ENCODE measurements around the gene ARHGAP20. TPM values are rescaled to one million over a fixed set of nuclear protein-coding genes. Genes with fewer than 3 reads are reported as not detected.

Gene ARHGAP20
- total RNA-seq, 4 donors from 2014 or later, result 1.4 to 4.8 (median 2.5) TPM

- Histone ChIP-seq H3K4me1 (peaks cover 0 to 53% (median 14%) of the 10 kb centered on the region in 3 donors), H3K27me3 (peaks cover 0 to 27% (median 0%) of the 10 kb centered on the region in 4 donors), H3K36me3 (no peaks in the 10 kb centered on the region), H3K9me3 (no peaks in the 10 kb centered on the region), H3K27ac (peak overlapping the region; percentile 72 to 91 (median 86)), H3K4me3 (peak overlapping the region; percentile 64 to 81 (median 67))
- TF ChIP-seq POLR2A (IDR thresholded peaks at IDR 0.05) (no peak), CTCF (IDR thresholded peaks at IDR 0.05) (no peak)
- intact Hi-C loops (cut with DNase I), result no loop called here
- no CpG with 5 or more reads among the region's 24 CpGs for WGBS, 2 donors
- no peak for DNase-seq
These were observed 825 bp downstream of the ARHGAP20 start for GRCh38 chr11:110711448-110711775.

GRCh38 chr11:110710628-110711381, 1.4 kb downstream of the ARHGAP20 start:
- WGBS, 2 donors, result 2 to 4% methylated on average over 26 to 32 of the region's 33 CpGs
- no peaks in the 10 kb centered on the region for H3K9me3 ChIP-seq
- H3K4me3 ChIP-seq, result peak overlapping the region; percentile 64 to 81 (median 67)
- H3K36me3 ChIP-seq, result no peaks in the 10 kb centered on the region
- no peak for DNase-seq
- intact Hi-C loops (cut with DNase I), result no loop called here
- peaks cover 0 to 27% (median 0%) of the 10 kb centered on the region in 4 donors for H3K27me3 ChIP-seq
- H3K27ac ChIP-seq, result peak overlapping the region; percentile 72 to 91 (median 86)
- TF ChIP-seq CTCF (IDR thresholded peaks at IDR 0.05), result no peak
- H3K4me1 ChIP-seq, result peaks cover 0 to 51% (median 14%) of the 10 kb centered on the region in 3 donors

- no peak overlapping the region for H3K27ac ChIP-seq
- H3K36me3 ChIP-seq, result no peaks in the 10 kb centered on the region
- TF ChIP-seq POLR2A (IDR thresholded peaks at IDR 0.05) (no peak), CTCF (IDR thresholded peaks at IDR 0.05) (no peak)
- H3K4me1 ChIP-seq, result peaks cover 0 to 7% (median 0%) of the 10 kb centered on the region in 3 donors
- no peak for DNase-seq
- H3K4me3 ChIP-seq, result no peak overlapping the region
- H3K9me3 ChIP-seq, result no peaks in the 10 kb centered on the region
- intact Hi-C loops (cut with DNase I), result no loop called here
- WGBS, 2 donors, result 81 to 84% methylated on average over 5 of the region's 5 CpGs
- no peaks in the 10 kb centered on the region for H3K27me3 ChIP-seq
These were observed 7.9 kb downstream of the ARHGAP20 start for GRCh38 chr11:110704210-110704864.

- H3K36me3 ChIP-seq, result no peaks in the 10 kb centered on the region
- no peaks in the 10 kb centered on the region for H3K4me1 ChIP-seq
- TF ChIP-seq POLR2A (IDR thresholded peaks at IDR 0.05) (no peak), CTCF (IDR thresholded peaks at IDR 0.05) (no peak)
- no peaks in the 10 kb centered on the region for H3K27me3 ChIP-seq
- no peak overlapping the region for H3K4me3 ChIP-seq
- WGBS, 2 donors, result 38 to 56% methylated on average over 4 of the region's 4 CpGs
- H3K9me3 ChIP-seq, result no peaks in the 10 kb centered on the region
- H3K27ac ChIP-seq, result no peak overlapping the region
- intact Hi-C loops (cut with DNase I), result no loop called here
- no peak for DNase-seq
These were observed 20.3 kb downstream of the ARHGAP20 start for GRCh38 chr11:110691926-110692325.

- no peak overlapping the region for H3K4me3 ChIP-seq
- H3K36me3 ChIP-seq, result no peaks in the 10 kb centered on the region
- H3K27me3 ChIP-seq, result no peaks in the 10 kb centered on the region
- intact Hi-C loops (cut with DNase I), result no loop called here
- H3K27ac ChIP-seq, result no peak overlapping the region
- no peaks in the 10 kb centered on the region for H3K4me1 ChIP-seq
- H3K9me3 ChIP-seq, result no peaks in the 10 kb centered on the region
- TF ChIP-seq CTCF (IDR thresholded peaks at IDR 0.05) (no peak), POLR2A (IDR thresholded peaks at IDR 0.05) (no peak)
- DNase-seq, result no peak
- 75 to 94% methylated on average over 4 of the region's 4 CpGs for WGBS, 2 donors
These were observed 22.9 kb downstream of the ARHGAP20 start for GRCh38 chr11:110689306-110689705.
